Measurements from ENCODE around the gene GPRC5C. TPM values are rescaled to one million over a fixed set of nuclear protein-coding genes. Genes with fewer than 3 reads are reported as not detected.

Gene GPRC5C
- total RNA-seq, 1 donor from 2014 or later: 13.5 TPM

DNA sequence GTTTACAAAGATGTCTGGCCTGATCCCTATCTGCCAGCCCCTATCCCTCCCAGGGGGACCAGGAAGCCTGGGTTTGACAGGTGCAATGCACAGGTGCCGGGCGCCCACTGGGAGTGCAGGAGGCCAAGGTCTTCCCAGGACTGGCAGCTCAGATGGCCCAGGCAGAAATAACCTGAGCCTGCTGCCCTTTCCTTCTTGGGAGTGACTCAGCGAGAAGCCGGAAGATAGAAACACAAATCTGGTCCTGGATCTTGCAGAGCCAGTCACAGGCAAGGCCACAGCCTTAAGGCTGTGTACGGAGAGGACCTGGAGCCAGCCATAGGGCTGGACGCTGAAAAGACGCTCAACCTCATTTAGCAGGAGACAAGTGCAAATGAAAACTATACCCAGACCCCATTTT lies 36.9 kb upstream of the GPRC5C start:
- H2AFZ ChIP-seq (replicated peaks): no peak overlapping the region
- no peak overlapping the region for H3K4me3 ChIP-seq
- DNase-seq (ENCODE audit: low spot score): no peak
- H3K9ac ChIP-seq: no peak overlapping the region
- H3K4me1 Mint-ChIP-seq: peaks cover 9% of the 10 kb centered on the region
- H4K20me1 ChIP-seq (ENCODE audit: low read depth): no peaks in the 10 kb centered on the region
- H3K27me3 Mint-ChIP-seq (ENCODE audit: insufficient read depth, low read depth): no peaks in the 10 kb centered on the region
- H3F3A ChIP-seq (ENCODE audit: low read depth): no peaks in the 10 kb centered on the region
- H3K27ac Mint-ChIP-seq: no peak overlapping the region
- no peak overlapping the region for H3K4me2 ChIP-seq
- TF ChIP-seq EZH2 (IDR thresholded peaks at IDR 0.05) (no peak), EZH2phosphoT487 (IDR thresholded peaks at IDR 0.05) (no peak)
- TF ChIP-seq, protein P1, sequence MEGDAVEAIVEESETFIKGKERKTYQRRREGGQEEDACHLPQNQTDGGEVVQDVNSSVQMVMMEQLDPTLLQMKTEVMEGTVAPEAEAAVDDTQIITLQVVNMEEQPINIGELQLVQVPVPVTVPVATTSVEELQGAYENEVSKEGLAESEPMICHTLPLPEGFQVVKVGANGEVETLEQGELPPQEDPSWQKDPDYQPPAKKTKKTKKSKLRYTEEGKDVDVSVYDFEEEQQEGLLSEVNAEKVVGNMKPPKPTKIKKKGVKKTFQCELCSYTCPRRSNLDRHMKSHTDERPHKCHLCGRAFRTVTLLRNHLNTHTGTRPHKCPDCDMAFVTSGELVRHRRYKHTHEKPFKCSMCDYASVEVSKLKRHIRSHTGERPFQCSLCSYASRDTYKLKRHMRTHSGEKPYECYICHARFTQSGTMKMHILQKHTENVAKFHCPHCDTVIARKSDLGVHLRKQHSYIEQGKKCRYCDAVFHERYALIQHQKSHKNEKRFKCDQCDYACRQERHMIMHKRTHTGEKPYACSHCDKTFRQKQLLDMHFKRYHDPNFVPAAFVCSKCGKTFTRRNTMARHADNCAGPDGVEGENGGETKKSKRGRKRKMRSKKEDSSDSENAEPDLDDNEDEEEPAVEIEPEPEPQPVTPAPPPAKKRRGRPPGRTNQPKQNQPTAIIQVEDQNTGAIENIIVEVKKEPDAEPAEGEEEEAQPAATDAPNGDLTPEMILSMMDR (IDR thresholded peaks at IDR 0.05): no peak
- no peak overlapping the region for H3K4me3 Mint-ChIP-seq
- H3K36me3 Mint-ChIP-seq: no peaks in the 10 kb centered on the region
- no peaks in the 10 kb centered on the region for H3K79me2 ChIP-seq (ENCODE audit: low read depth)
- H3K27me3 ChIP-seq: no peaks in the 10 kb centered on the region
- no peaks in the 10 kb centered on the region for H3K36me3 ChIP-seq
- no peaks in the 10 kb centered on the region for H3K9me3 Mint-ChIP-seq
- no peak overlapping the region for H3K27ac ChIP-seq
- no peaks in the 10 kb centered on the region for H3K9me3 ChIP-seq (ENCODE audit: low read depth)
- no peaks in the 10 kb centered on the region for H3K4me1 ChIP-seq

DNA sequence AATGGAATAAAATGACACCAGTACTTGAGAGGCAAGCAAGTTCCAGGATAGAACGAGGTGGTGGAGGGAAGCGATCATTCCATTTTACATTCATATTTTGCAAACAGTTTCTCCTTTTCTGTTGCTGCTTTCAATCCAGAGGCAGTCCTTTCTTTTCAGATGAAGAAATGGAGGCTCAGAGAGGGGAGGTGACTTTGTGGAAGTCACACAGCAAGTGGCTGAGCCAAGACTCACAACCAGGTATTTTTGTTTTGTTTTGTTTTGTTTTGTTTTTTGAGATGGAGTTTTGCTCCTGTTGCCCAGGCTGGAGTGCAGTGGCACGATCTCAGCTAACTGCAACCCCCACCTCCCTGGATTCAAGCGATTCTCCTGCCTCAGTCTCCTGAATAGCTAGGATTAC lies 35.3 kb upstream of the GPRC5C start:
- no peaks in the 10 kb centered on the region for H3K79me2 ChIP-seq (ENCODE audit: low read depth)
- H3K4me1 ChIP-seq: no peaks in the 10 kb centered on the region
- no peak overlapping the region for H3K4me2 ChIP-seq
- H3K27ac ChIP-seq: no peak overlapping the region
- no peaks in the 10 kb centered on the region for H3K36me3 ChIP-seq
- no peak overlapping the region for H3K27ac Mint-ChIP-seq
- TF ChIP-seq EZH2phosphoT487 (IDR thresholded peaks at IDR 0.05): no peak
- no peak for TF ChIP-seq EZH2 (IDR thresholded peaks at IDR 0.05)
- TF ChIP-seq, protein P1 (IDR thresholded peaks at IDR 0.05): no peak
- H3K4me3 Mint-ChIP-seq: no peak overlapping the region
- H3K36me3 Mint-ChIP-seq: no peaks in the 10 kb centered on the region
- no peak for DNase-seq (ENCODE audit: low spot score)
- H3K27me3 ChIP-seq: no peaks in the 10 kb centered on the region
- no peaks in the 10 kb centered on the region for H3K9me3 ChIP-seq (ENCODE audit: low read depth)
- no peak overlapping the region for H3K4me3 ChIP-seq
- H3F3A ChIP-seq (ENCODE audit: low read depth): no peaks in the 10 kb centered on the region
- no peak overlapping the region for H3K9ac ChIP-seq
- peaks cover 6% of the 10 kb centered on the region for H3K4me1 Mint-ChIP-seq
- H4K20me1 ChIP-seq (ENCODE audit: low read depth): no peaks in the 10 kb centered on the region
- H2AFZ ChIP-seq (replicated peaks): no peak overlapping the region
- peaks cover 4% of the 10 kb centered on the region for H3K27me3 Mint-ChIP-seq (ENCODE audit: insufficient read depth, low read depth)
- no peaks in the 10 kb centered on the region for H3K9me3 Mint-ChIP-seq

DNA sequence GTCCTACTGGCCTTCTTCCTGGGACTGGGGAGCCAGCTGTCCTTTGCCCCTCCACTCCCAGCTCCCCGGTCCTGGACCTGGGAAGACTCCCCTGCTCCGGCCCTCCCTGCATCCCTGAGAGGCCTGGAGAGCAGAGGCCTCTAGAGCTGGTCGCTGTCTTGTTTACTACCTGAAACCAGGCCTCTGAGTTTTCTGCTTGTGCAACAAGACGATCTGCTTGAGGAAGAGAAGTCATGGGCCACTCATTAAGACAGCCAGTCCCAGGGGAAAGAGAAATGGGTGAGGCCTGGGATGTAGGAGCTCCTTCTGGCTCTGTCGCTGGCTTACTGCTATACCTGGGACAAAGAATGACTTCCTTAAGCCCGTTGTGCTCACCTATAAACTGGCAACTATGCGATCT lies 29.8 kb upstream of the GPRC5C start:
- Histone ChIP-seq H3K27ac (no peak overlapping the region), H3K79me2 (ENCODE audit: low read depth) (no peaks in the 10 kb centered on the region), H3K27me3 (no peaks in the 10 kb centered on the region), H3K9ac (no peak overlapping the region), H3K4me2 (no peak overlapping the region), H3F3A (ENCODE audit: low read depth) (no peaks in the 10 kb centered on the region), H3K4me3 (no peak overlapping the region), H3K36me3 (no peaks in the 10 kb centered on the region), H3K9me3 (ENCODE audit: low read depth) (no peaks in the 10 kb centered on the region), H2AFZ (replicated peaks) (no peak overlapping the region), H3K4me1 (peaks cover 14% of the 10 kb centered on the region), H4K20me1 (ENCODE audit: low read depth) (no peaks in the 10 kb centered on the region)
- Mint-ChIP-seq H3K27me3 (ENCODE audit: insufficient read depth, low read depth) (peaks cover 4% of the 10 kb centered on the region), H3K27ac (no peak overlapping the region), H3K4me1 (peaks cover 15% of the 10 kb centered on the region), H3K9me3 (no peaks in the 10 kb centered on the region), H3K36me3 (no peaks in the 10 kb centered on the region), H3K4me3 (no peak overlapping the region)
- TF ChIP-seq EZH2 (IDR thresholded peaks at IDR 0.05): no peak
- no peak for TF ChIP-seq EZH2phosphoT487 (IDR thresholded peaks at IDR 0.05)
- TF ChIP-seq, protein P1 (IDR thresholded peaks at IDR 0.05): no peak
- DNase-seq (ENCODE audit: low spot score): no peak
